Measurements from ENCODE around the gene PCDHA1. TPM values are rescaled to one million over a fixed set of nuclear protein-coding genes. Genes with fewer than 3 reads are reported as not detected.
A peak's percentile ranks its signal among the peaks of the same experiment; 100 is the strongest.
"Not testable (repeated sequence)": the region's sequence is repeated elsewhere in the genome, so short reads cannot be mapped to it uniquely, and the experiment has no call there.

Gene PCDHA1
- total RNA-seq, 4 donors from 2014 or later = not detected

- 56% methylated on average over 5 of the region's 5 CpGs; no CpG with 5 or more reads in 1 of the 2 donors for WGBS, 2 donors (ENCODE audit: low coverage in 1 of 2)
- H3K27me3 ChIP-seq = peaks cover 63% of the 10 kb centered on the region
- H3K9me3 ChIP-seq = peaks cover 0 to 48% (median 0%) of the 10 kb centered on the region in 3 donors
- no peak for ATAC-seq
- H3K36me3 ChIP-seq = no peaks in the 10 kb centered on the region
- H3K27ac ChIP-seq = no peak overlapping the region
- no peak for TF ChIP-seq EP300 (IDR thresholded peaks at IDR 0.05)
- TF ChIP-seq CTCF (IDR thresholded peaks at IDR 0.05) = peak in 1 of 4 experiments; percentile 43
- TF ChIP-seq POLR2A (IDR thresholded peaks at IDR 0.05) = no peak
- no peak for TF ChIP-seq POLR2AphosphoS5 (IDR thresholded peaks at IDR 0.05)
- no peak overlapping the region for H3K4me3 ChIP-seq
- H3K4me1 ChIP-seq = no peaks in the 10 kb centered on the region
These were observed 83.6 kb downstream of the PCDHA1 start for GRCh38 chr5:140869555-140869886.

GRCh38 chr5:140870221-140871201, 84.6 kb downstream of the PCDHA1 start:
- 10 to 33% methylated on average over 1 to 2 of the region's 114 CpGs for WGBS, 2 donors (ENCODE audit: low coverage in 1 of 2)
- no peak for TF ChIP-seq POLR2A (IDR thresholded peaks at IDR 0.05)
- no peak for TF ChIP-seq CTCF (IDR thresholded peaks at IDR 0.05)
- no peak for TF ChIP-seq POLR2AphosphoS5 (IDR thresholded peaks at IDR 0.05)
- no peak for TF ChIP-seq EP300 (IDR thresholded peaks at IDR 0.05)
- Histone ChIP-seq H3K36me3 (no peaks in the 10 kb centered on the region), H3K9me3 (peaks cover 0 to 50% (median 0%) of the 10 kb centered on the region in 3 donors), H3K27ac (no peak overlapping the region), H3K4me3 (no peak overlapping the region), H3K27me3 (peaks cover 73% of the 10 kb centered on the region), H3K4me1 (no peaks in the 10 kb centered on the region)
- no peak for ATAC-seq

GRCh38 chr5:140875085-140876065, 89.4 kb downstream of the PCDHA1 start, which contains the start of gene PCDHA12:
Gene PCDHA12, plus strand, starts transcription at chr5:140875308. Its CDS starts 165 bp downstream, at chr5:140875473.
- no peak for ATAC-seq
- 13 to 28% methylated on average over 13 to 24 of the region's 47 CpGs for WGBS, 2 donors (ENCODE audit: low coverage in 1 of 2)
- H3K9me3 ChIP-seq = peaks cover 0 to 53% (median 0%) of the 10 kb centered on the region in 3 donors
- H3K4me3 ChIP-seq = peak within 1 kb of the TSS; percentile 6 to 25
- no peaks in the 10 kb centered on the region for H3K4me1 ChIP-seq
- H3K27ac ChIP-seq = no peak within 1 kb of the TSS
- H3K27me3 ChIP-seq = peaks cover 82% of the 10 kb centered on the region
- no peaks in the 10 kb centered on the region for H3K36me3 ChIP-seq
- TF ChIP-seq CTCF (IDR thresholded peaks at IDR 0.05) = peak in 1 of 4 experiments; percentile 37
- no peak for TF ChIP-seq EP300 (IDR thresholded peaks at IDR 0.05)
- no peak for TF ChIP-seq POLR2A (IDR thresholded peaks at IDR 0.05)
- TF ChIP-seq POLR2AphosphoS5 (IDR thresholded peaks at IDR 0.05) = no peak

- Histone ChIP-seq H3K9me3 (peaks cover 0 to 43% (median 0%) of the 10 kb centered on the region in 3 donors), H3K27me3 (peaks cover 70% of the 10 kb centered on the region)
- H3K4me1 ChIP-seq, ATAC-seq, H3K27ac ChIP-seq, H3K4me3 ChIP-seq, H3K36me3 ChIP-seq: not testable (repeated sequence)
- WGBS, 2 donors (ENCODE audit: low coverage in 1 of 2) = 22 to 45% methylated on average over 4 to 13 of the region's 80 CpGs
These were observed 90.8 kb downstream of the PCDHA1 start for GRCh38 chr5:140876541-140877261.
